ENCODE measurements around the gene SELPLG.

SELPLG gene

DNA sequence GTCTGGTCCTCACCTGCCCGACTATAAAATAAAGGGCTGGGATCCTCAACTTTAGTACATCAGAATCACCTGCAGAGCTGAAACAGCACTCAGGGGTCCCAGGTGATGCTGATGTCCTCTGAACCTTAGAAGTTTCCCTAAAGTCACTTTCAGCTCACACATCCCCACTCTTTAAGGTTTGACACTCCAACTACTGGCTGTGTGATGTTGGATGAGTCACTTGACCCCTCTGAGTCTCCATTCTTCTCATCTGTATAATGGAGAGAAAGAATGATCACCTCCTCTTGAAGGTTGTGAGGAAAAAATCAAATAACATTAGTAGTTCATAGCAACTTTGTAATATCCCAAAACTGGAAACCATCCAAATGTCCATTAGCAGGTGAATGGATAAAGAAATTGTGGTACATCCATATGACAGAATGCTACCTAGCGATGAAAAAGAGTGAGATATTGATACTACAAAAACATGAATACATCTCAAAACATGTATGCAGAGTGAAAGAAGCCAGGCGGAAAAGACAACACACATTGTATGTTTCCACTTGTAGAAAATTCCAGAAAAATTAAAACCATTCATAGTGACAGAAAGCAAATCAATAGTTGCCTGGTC is 49.1 kb downstream of the SELPLG start:
- H3K4me1 ChIP-seq (ENCODE audit: insufficient read depth, low read length): no peaks in the 10 kb centered on the region
- no peak overlapping the region for H3K4me2 ChIP-seq (ENCODE audit: insufficient read depth, low read length)
- no peaks in the 10 kb centered on the region for H3K79me2 ChIP-seq (ENCODE audit: insufficient read depth, low read length)
- H3K27ac ChIP-seq (ENCODE audit: low read length): no peak overlapping the region
- TF ChIP-seq EZH2 (IDR thresholded peaks at IDR 0.05; ENCODE audit: borderline replicate concordance, low read depth, low read length, severe bottlenecking) (no peak), CTCF (IDR thresholded peaks at IDR 0.05; ENCODE audit: borderline replicate concordance, extremely low read depth, low read length, poor library complexity, severe bottlenecking) (no peak)
- DNase-seq: no peak
- H2AFZ ChIP-seq (ENCODE audit: low read depth, low read length): no peak overlapping the region
- H3K4me3 ChIP-seq (ENCODE audit: low read depth in 1 of 2, low read length in 2 of 2): no peak overlapping the region
- no peaks in the 10 kb centered on the region for H3K27me3 ChIP-seq (ENCODE audit: insufficient read depth, low read length, poor library complexity)
- H3K9ac ChIP-seq (ENCODE audit: low read depth, low read length): no peak overlapping the region
- ATAC-seq (ENCODE audit: insufficient read depth, low read depth): no peak
- H3K9me3 ChIP-seq (ENCODE audit: insufficient read depth, low read length, severe bottlenecking): no peaks in the 10 kb centered on the region
- no peaks in the 10 kb centered on the region for H3K36me3 ChIP-seq (ENCODE audit: insufficient read depth, low read length)
- H4K20me1 ChIP-seq (ENCODE audit: insufficient read depth, low read length): no peaks in the 10 kb centered on the region

DNA sequence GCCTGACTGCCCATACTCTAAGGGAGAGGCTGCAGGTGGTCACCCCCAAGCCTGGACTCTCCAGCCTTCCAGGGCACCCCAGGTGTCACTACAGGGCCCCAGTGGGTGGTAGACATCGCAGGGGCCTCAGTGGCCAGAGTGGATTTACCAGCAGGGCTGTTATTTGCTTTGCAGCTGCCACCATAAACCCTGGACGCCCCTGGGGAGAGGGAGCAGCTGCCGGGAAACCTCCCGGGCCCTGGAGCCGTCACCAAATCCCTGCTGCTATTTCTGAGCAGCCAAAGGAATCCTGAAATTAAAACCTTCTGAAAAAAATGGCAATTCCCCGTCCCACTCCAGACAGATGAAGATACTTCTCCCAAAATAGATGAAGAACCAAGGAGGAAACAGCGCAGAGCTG is 49.7 kb downstream of the SELPLG start:
- no peak overlapping the region for H2AFZ ChIP-seq (ENCODE audit: low read depth, low read length)
- no peak for ATAC-seq (ENCODE audit: insufficient read depth, low read depth)

DNA sequence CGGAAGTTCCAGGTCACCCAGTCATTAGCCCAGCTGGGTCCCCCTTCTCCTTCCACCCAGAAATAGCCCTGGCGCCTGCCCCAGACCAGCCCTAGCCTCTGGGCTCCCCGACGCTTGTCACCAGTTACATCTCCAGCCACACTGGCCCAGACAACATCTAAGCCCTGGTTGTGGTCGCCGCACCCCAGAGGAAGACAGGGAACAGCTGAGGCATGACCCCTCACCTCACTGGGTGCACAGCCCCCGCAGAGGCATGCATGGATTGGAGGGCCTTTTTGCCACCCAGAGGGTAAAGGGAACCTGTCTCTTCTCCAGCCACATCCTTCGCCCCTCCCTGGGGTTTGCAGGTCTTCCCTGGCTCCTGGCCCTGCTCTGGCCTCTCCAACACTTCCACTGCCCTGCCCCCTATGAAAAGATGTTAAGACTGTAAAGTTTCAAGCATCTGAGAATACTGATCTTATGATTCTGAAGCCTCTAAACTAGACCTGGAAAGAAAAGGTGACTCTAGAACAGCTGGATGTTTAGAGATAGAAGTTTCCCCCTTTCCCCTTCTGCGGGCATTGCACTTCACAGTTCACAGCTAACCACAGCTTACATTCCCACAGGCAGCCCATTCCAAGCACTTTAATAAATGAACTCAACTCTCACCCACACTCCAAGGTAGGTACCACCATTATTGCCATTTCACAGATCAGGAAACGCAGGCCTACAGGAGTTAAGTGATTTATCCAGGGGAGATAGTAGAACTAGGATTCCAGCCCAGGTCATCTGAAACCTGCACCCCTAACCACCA is 50.5 kb downstream of the SELPLG start:
- Histone ChIP-seq H4K20me1 (ENCODE audit: insufficient read depth, low read length) (no peaks in the 10 kb centered on the region), H3K79me2 (ENCODE audit: insufficient read depth, low read length) (no peaks in the 10 kb centered on the region), H2AFZ (ENCODE audit: low read depth, low read length) (no peak overlapping the region), H3K27me3 (ENCODE audit: insufficient read depth, low read length, poor library complexity) (no peaks in the 10 kb centered on the region), H3K27ac (ENCODE audit: low read length) (no peak overlapping the region), H3K9ac (ENCODE audit: low read depth, low read length) (no peak overlapping the region), H3K4me2 (ENCODE audit: insufficient read depth, low read length) (no peak overlapping the region), H3K4me1 (ENCODE audit: insufficient read depth, low read length) (no peaks in the 10 kb centered on the region), H3K9me3 (ENCODE audit: insufficient read depth, low read length, severe bottlenecking) (no peaks in the 10 kb centered on the region), H3K4me3 (ENCODE audit: low read depth in 1 of 2, low read length in 2 of 2) (no peak overlapping the region), H3K36me3 (ENCODE audit: insufficient read depth, low read length) (no peaks in the 10 kb centered on the region)
- DNase-seq (no peak), ATAC-seq (ENCODE audit: insufficient read depth, low read depth) (no peak)
- no peak for TF ChIP-seq EZH2 (IDR thresholded peaks at IDR 0.05; ENCODE audit: borderline replicate concordance, low read depth, low read length, severe bottlenecking)
- no peak for TF ChIP-seq CTCF (IDR thresholded peaks at IDR 0.05; ENCODE audit: borderline replicate concordance, extremely low read depth, low read length, poor library complexity, severe bottlenecking)

More for the DNA sequence above, 49.7 kb downstream of the SELPLG start:
- H3K79me2 ChIP-seq (ENCODE audit: insufficient read depth, low read length): no peaks in the 10 kb centered on the region
- no peaks in the 10 kb centered on the region for H3K4me1 ChIP-seq (ENCODE audit: insufficient read depth, low read length)
- no peaks in the 10 kb centered on the region for H3K36me3 ChIP-seq (ENCODE audit: insufficient read depth, low read length)
- no peak overlapping the region for H3K9ac ChIP-seq (ENCODE audit: low read depth, low read length)
- TF ChIP-seq CTCF (IDR thresholded peaks at IDR 0.05; ENCODE audit: borderline replicate concordance, extremely low read depth, low read length, poor library complexity, severe bottlenecking): no peak
- TF ChIP-seq EZH2 (IDR thresholded peaks at IDR 0.05; ENCODE audit: borderline replicate concordance, low read depth, low read length, severe bottlenecking): no peak
- no peak overlapping the region for H3K27ac ChIP-seq (ENCODE audit: low read length)
- no peak overlapping the region for H3K4me2 ChIP-seq (ENCODE audit: insufficient read depth, low read length)
- H3K4me3 ChIP-seq (ENCODE audit: low read depth in 1 of 2, low read length in 2 of 2): no peak overlapping the region
- no peaks in the 10 kb centered on the region for H3K9me3 ChIP-seq (ENCODE audit: insufficient read depth, low read length, severe bottlenecking)
- H4K20me1 ChIP-seq (ENCODE audit: insufficient read depth, low read length): no peaks in the 10 kb centered on the region
- DNase-seq: no peak
- H3K27me3 ChIP-seq (ENCODE audit: insufficient read depth, low read length, poor library complexity): no peaks in the 10 kb centered on the region
